KMS-11 (cell line): ENCODE results near the gene ZBTB7C.

Experiments
- H2AFZ ChIP-seq: fragments of 200-600 bp; sonication (generic); 2 replicates; pipeline ENCODE4 v1.6.1; 2016; ENCODE audit warnings: antibody characterized with exemption, mixed run types, low read depth
- H3K27ac ChIP-seq: fragments of 200-600 bp; sonication (generic); 2 replicates; pipeline ENCODE4 v1.6.1; 2016; ENCODE audit warnings: mild to moderate bottlenecking, mixed run types
- H3K27me3 ChIP-seq: fragments of 200-600 bp; sonication (generic); 2 replicates; pipeline ENCODE4 v1.6.1; 2017; ENCODE audit warnings: mild to moderate bottlenecking, low read depth, mixed run types, moderate library complexity; ENCODE audit not compliant: insufficient read depth
- H3K36me3 ChIP-seq: fragments of 200-600 bp; sonication (generic); 2 replicates; pipeline ENCODE4 v1.6.1; 2017; ENCODE audit warnings: mild to moderate bottlenecking, mixed run types; ENCODE audit not compliant: insufficient read depth
- H3K4me1 ChIP-seq: fragments of 200-600 bp; sonication (generic); 2 replicates; pipeline ENCODE4 v1.6.1; 2016; ENCODE audit warnings: mild to moderate bottlenecking, low read depth, mixed run types; ENCODE audit not compliant: poor library complexity, severe bottlenecking
- H3K4me2 ChIP-seq: fragments of 200-600 bp; sonication (generic); 2 replicates; pipeline ENCODE4 v1.7.0; 2016; ENCODE audit warnings: mild to moderate bottlenecking, mixed run types
- H3K4me3 ChIP-seq: fragments of 200-600 bp; sonication (generic); IDR thresholded peaks from 2 replicates; pipeline ENCODE4 v1.6.1; 2017; ENCODE audit warnings: low read depth, low read length, mixed read lengths; ENCODE audit not compliant: insufficient read depth
- H3K79me2 ChIP-seq: fragments of 200-600 bp; sonication (generic); 2 replicates; pipeline ENCODE4 v1.6.1; 2016; ENCODE audit warnings: low read depth, mixed run types; ENCODE audit not compliant: insufficient read depth
- H3K9ac ChIP-seq: fragments of 200-600 bp; sonication (generic); 2 replicates; pipeline ENCODE4 v1.6.1; 2016; ENCODE audit warnings: mild to moderate bottlenecking, mixed run types
- H4K20me1 ChIP-seq: fragments of 200-600 bp; sonication (generic); 2 replicates; pipeline ENCODE4 v1.6.1; 2016; ENCODE audit warnings: mild to moderate bottlenecking, mixed run types; ENCODE audit not compliant: insufficient read depth
- TF ChIP-seq, protein P1 (sequence below): fragments of 200-600 bp; sonication (generic); conservative IDR thresholded peaks from 2 replicates; pipeline ENCODE4 v1.6.1; 2017; ENCODE audit warnings: low read depth, mild to moderate bottlenecking, antibody characterized with exemption, low read length, moderate library complexity, mixed read lengths

Gene ZBTB7C

DNA sequence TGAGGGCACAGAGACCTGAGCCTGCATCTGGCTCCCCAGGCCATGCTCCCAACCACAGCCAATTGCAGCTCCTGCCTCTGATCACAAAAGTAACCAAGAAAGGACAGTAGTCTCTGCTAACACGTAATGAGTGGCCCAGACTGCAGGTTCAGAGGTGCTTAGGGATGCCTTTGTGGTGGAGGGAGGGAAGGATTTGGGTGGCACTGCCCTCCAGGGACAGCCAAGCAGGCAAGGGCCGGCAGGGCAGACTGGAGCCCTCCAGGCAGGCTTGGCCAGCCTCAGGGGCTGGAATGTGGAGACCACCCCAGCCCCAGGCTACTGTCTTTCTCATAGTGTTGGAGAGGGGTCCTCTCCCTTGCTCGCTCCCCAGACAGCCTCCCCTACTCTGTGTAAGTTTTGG is 364.2 kb downstream of the ZBTB7C start:
- Histone ChIP-seq H3K4me3 (no peak overlapping the region), H4K20me1 (no peaks in the 10 kb centered on the region), H3K27me3 (no peaks in the 10 kb centered on the region), H3K9ac (no peak overlapping the region), H3K79me2 (no peaks in the 10 kb centered on the region), H3K4me1 (no peaks in the 10 kb centered on the region), H3K36me3 (no peaks in the 10 kb centered on the region), H2AFZ (no peak overlapping the region), H3K27ac (no peak overlapping the region), H3K4me2 (no peak overlapping the region)
- TF ChIP-seq, protein P1, sequence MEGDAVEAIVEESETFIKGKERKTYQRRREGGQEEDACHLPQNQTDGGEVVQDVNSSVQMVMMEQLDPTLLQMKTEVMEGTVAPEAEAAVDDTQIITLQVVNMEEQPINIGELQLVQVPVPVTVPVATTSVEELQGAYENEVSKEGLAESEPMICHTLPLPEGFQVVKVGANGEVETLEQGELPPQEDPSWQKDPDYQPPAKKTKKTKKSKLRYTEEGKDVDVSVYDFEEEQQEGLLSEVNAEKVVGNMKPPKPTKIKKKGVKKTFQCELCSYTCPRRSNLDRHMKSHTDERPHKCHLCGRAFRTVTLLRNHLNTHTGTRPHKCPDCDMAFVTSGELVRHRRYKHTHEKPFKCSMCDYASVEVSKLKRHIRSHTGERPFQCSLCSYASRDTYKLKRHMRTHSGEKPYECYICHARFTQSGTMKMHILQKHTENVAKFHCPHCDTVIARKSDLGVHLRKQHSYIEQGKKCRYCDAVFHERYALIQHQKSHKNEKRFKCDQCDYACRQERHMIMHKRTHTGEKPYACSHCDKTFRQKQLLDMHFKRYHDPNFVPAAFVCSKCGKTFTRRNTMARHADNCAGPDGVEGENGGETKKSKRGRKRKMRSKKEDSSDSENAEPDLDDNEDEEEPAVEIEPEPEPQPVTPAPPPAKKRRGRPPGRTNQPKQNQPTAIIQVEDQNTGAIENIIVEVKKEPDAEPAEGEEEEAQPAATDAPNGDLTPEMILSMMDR: no peak

DNA sequence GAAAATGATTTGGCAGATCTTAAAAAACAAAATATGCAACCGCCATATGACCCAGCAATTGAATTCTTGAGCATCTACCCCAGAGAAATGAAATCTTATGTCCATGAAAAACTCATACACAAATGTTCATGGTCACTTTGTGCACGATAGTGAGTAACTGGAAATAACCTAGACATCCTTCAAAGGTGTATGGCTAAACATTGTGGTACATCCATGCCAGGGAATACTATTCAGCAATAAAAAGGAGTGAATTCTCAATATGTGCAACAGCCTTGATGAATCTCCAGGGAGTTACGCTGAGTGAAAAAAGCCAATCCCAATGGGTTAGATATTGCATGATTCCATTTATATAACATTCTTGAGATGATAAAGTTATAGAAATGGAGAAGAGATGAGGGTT is 366.0 kb downstream of the ZBTB7C start:
- Histone ChIP-seq H2AFZ (no peak overlapping the region), H3K4me1 (no peaks in the 10 kb centered on the region), H3K27me3 (no peaks in the 10 kb centered on the region), H4K20me1 (no peaks in the 10 kb centered on the region), H3K27ac (no peak overlapping the region), H3K9ac (no peak overlapping the region), H3K36me3 (no peaks in the 10 kb centered on the region), H3K4me2 (no peak overlapping the region), H3K4me3 (no peak overlapping the region), H3K79me2 (no peaks in the 10 kb centered on the region)
- TF ChIP-seq, protein P1: no peak

DNA sequence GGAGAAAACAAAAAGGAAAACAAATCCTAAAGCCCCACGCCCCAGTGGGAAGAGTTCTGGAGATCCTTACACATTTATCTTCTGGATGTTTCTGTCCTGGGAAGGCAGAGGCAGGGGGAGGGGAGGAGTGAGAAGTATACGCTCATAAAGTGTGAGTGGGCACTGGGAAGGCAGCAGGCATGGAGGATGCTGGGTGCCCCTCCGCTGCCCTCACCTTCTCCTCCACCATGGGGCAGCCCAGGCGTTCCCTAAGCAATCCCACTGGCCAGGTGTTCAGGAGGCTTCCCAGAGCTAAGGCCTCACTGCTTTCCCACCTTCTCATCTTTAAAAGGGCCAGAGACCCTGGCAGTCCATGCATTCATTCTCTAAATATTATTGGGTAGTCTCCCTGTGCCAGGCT is 366.8 kb downstream of the ZBTB7C start:
- no peaks in the 10 kb centered on the region for H3K4me1 ChIP-seq
- TF ChIP-seq, protein P1: no peak
- no peaks in the 10 kb centered on the region for H4K20me1 ChIP-seq
- no peak overlapping the region for H2AFZ ChIP-seq
- H3K4me2 ChIP-seq: no peak overlapping the region
- no peak overlapping the region for H3K4me3 ChIP-seq
- H3K36me3 ChIP-seq: no peaks in the 10 kb centered on the region
- H3K27me3 ChIP-seq: no peaks in the 10 kb centered on the region
- H3K27ac ChIP-seq: no peak overlapping the region
- no peaks in the 10 kb centered on the region for H3K79me2 ChIP-seq
- H3K9ac ChIP-seq: no peak overlapping the region

DNA sequence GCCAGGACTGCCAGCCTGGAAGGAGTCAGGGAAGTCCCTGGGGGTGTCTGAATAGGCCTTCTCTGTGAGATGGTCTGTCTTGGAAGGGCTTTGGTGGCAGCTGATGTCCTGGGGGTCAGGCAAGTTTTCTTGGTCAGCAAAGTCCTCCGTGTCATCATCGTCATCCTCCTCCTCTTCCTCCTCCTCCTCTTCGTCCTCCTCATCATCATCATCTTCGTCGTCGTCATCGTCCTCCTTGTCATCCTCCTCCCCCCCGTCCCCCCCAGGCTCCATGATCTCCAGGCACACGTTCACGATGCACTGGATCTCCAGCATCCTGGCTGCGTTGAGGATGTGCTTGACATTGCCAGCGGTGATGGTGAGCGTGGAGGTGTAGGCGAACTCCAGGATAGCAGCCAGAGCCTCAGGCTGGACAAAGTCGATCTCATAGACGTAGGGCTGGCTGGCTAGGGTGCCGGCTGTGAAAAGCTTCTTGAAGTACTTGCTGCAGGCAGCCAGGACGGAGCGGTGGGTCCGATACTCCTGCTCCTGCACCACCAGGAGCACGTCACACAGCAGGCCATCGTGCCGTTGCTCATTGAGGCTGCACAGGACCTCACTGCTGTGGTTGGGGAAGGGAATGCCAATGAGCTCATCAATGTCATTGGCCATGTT is 368.6 kb downstream of the ZBTB7C start:
- Histone ChIP-seq H3K79me2 (no peaks in the 10 kb centered on the region), H2AFZ (no peak overlapping the region), H3K27ac (no peak overlapping the region), H3K36me3 (no peaks in the 10 kb centered on the region), H3K27me3 (no peaks in the 10 kb centered on the region), H3K9ac (no peak overlapping the region), H3K4me1 (no peaks in the 10 kb centered on the region), H3K4me3 (no peak overlapping the region), H4K20me1 (no peaks in the 10 kb centered on the region), H3K4me2 (no peak overlapping the region)
- TF ChIP-seq, protein P1: no peak
